Calu3 (cell line): ENCODE data around the gene BAG1. TPM values are rescaled to one million over a fixed set of nuclear protein-coding genes. Genes with fewer than 3 reads are reported as not detected.

Experiments
- BruUV-seq: library from RNA; stranded (reverse); fragments of 400-500 nt; replicated peaks from 2 replicates; lab custom pipeline; 2021; lab: Mats Ljungman, UMichigan
- CTCF ChIA-PET: fragments of 300-600 bp; sonication (Branson Sonifier 250); formaldehyde crosslinking; loops from one replicate; lab custom pipeline; 2022; ENCODE audit warnings: antibody characterized with exemption; lab: Charles Lee
- DNase-seq: peaks from one replicate; pipeline ENCODE4 v3.0.0; 2022
- H3K27ac Mint-ChIP-seq: one replicate; pipeline ENCODE4 v1.8.0; 2022; ENCODE audit warnings: mixed read lengths; ENCODE audit not compliant: unreplicated experiment
- H3K27me3 Mint-ChIP-seq: one replicate; pipeline ENCODE4 v1.8.0; 2022; ENCODE audit warnings: mixed read lengths; ENCODE audit not compliant: unreplicated experiment
- H3K36me3 Mint-ChIP-seq: one replicate; pipeline ENCODE4 v1.8.0; 2022; ENCODE audit warnings: mild to moderate bottlenecking, moderate library complexity, mixed read lengths; ENCODE audit not compliant: insufficient read depth, unreplicated experiment
- H3K4me1 Mint-ChIP-seq: one replicate; pipeline ENCODE4 v1.8.0; 2022; ENCODE audit warnings: mild to moderate bottlenecking, low read depth, mixed read lengths; ENCODE audit not compliant: unreplicated experiment
- H3K4me3 Mint-ChIP-seq: one replicate; pipeline ENCODE4 v1.8.0; 2022; ENCODE audit warnings: mild to moderate bottlenecking, low read depth, moderate library complexity, mixed read lengths; ENCODE audit not compliant: unreplicated experiment
- H3K9me3 Mint-ChIP-seq: one replicate; pipeline ENCODE4 v1.8.0; 2022; ENCODE audit warnings: low read depth, mixed read lengths; ENCODE audit not compliant: unreplicated experiment
- intact Hi-C: fragments of 100-400 bp; cut with micrococcal nuclease; formaldehyde crosslinking; loops from one replicate; pipeline ENCODE4 v1.10.0; 2022; ENCODE audit not compliant: unreplicated experiment
- total RNA-seq: library from RNA; stranded (reverse); gene quantifications from 2 replicates; pipeline ENCODE4 v1.2.3, GENCODE V29; 2022
- TF ChIP-seq, protein P1 (sequence below): fragments of 200-600 bp; IDR thresholded peaks from one replicate; pipeline ENCODE4 v1.8.0; 2022; ENCODE audit warnings: antibody characterized with exemption; ENCODE audit not compliant: unreplicated experiment

The BAG1 gene
- total RNA-seq, 1 experiment from 2014 or later: 35.2 TPM

DNA sequence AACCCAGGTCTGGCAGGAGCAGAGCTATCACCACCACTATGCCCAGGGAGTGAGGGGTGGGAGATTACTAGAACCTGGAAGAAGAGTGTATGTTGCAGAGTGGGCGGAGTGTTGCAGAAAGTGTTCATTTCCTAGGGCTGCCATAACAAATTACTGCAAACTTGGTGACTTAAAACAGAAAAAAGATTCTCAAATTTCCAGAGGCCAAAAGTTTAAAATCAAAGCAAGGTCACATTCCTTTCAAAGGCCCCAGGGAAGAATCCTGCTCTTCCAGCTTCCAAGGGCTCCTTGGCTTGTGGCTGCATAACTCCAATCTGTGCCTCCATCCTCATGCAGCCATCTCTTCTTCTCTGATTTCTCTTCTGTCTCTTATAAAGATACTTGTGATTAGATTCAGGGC, 55.1 kb downstream of the BAG1 start:
- BruUV-seq: no TSS peak
- no peak for DNase-seq
- H3K27me3 Mint-ChIP-seq: peaks cover 12% of the 10 kb centered on the region
- intact Hi-C loops: no loop called here
- H3K9me3 Mint-ChIP-seq: no peaks in the 10 kb centered on the region
- H3K36me3 Mint-ChIP-seq: peaks cover 5% of the 10 kb centered on the region
- CTCF ChIA-PET: interaction anchor here (0.7 kb wide), 1 partner anchor 14 kb away, joined by 4 read pairs; no protein-coding TSS in a partner anchor
- H3K4me1 Mint-ChIP-seq: peaks cover 26% of the 10 kb centered on the region
- no peak overlapping the region for H3K27ac Mint-ChIP-seq
- no peak overlapping the region for H3K4me3 Mint-ChIP-seq
- TF ChIP-seq, protein P1, sequence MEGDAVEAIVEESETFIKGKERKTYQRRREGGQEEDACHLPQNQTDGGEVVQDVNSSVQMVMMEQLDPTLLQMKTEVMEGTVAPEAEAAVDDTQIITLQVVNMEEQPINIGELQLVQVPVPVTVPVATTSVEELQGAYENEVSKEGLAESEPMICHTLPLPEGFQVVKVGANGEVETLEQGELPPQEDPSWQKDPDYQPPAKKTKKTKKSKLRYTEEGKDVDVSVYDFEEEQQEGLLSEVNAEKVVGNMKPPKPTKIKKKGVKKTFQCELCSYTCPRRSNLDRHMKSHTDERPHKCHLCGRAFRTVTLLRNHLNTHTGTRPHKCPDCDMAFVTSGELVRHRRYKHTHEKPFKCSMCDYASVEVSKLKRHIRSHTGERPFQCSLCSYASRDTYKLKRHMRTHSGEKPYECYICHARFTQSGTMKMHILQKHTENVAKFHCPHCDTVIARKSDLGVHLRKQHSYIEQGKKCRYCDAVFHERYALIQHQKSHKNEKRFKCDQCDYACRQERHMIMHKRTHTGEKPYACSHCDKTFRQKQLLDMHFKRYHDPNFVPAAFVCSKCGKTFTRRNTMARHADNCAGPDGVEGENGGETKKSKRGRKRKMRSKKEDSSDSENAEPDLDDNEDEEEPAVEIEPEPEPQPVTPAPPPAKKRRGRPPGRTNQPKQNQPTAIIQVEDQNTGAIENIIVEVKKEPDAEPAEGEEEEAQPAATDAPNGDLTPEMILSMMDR: no peak

DNA sequence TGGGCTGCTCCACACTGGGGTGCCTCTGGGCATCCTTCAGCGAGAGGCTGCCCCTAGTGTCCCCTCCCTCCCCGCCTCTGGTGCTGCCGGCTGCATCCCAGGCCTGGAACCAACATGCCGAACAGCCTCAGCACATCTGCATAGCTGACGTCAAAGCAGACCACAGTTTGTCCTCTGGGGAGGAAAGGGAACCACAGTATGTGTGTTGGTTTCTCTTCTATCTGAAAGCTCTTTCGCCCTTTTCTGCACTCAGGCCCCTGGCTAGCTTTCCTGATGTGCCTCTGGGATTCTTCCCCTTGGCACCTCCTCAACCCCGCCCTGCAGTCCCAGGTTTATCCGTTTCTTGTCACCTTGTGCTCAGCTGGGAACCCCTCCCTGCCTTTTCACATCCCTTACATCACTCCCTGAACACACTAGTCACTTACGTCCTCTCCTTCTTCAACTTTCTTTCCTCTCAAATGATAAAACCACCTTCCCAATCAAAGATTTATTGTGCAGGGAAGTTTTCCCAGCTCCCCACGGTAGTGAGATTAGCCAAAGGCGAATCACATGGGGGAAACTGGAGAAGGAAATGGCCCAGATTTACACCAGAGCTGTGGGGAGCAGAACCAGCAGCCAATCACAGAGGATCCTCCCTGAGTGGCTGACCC, 61.8 kb downstream of the BAG1 start:
- intact Hi-C loops: no loop called here
- H3K9me3 Mint-ChIP-seq: no peaks in the 10 kb centered on the region
- H3K4me1 Mint-ChIP-seq: no peaks in the 10 kb centered on the region
- DNase-seq: no peak
- H3K27ac Mint-ChIP-seq: no peak overlapping the region
- H3K27me3 Mint-ChIP-seq: peaks cover 52% of the 10 kb centered on the region
- BruUV-seq: no TSS peak
- no peaks in the 10 kb centered on the region for H3K36me3 Mint-ChIP-seq
- CTCF ChIA-PET: no interaction called here
- TF ChIP-seq, protein P1: no peak
- no peak overlapping the region for H3K4me3 Mint-ChIP-seq

Other genes with a start within 250 kb of the BAG1 start
- 186 and 194 TPM in 2 replicates for gene DNAJA1, start 239.4 kb downstream of the BAG1 start, total RNA-seq
- 12.3 and 13.4 TPM in 2 replicates for gene SMU1, start 188.0 kb downstream of the BAG1 start, total RNA-seq
- 69.5 and 71.1 TPM in 2 replicates for gene B4GALT1, start 97.4 kb downstream of the BAG1 start, total RNA-seq
- not detected in 2 replicates for gene SPINK4, start 24.5 kb downstream of the BAG1 start, total RNA-seq
- 49.6 and 63.7 TPM in 2 replicates for gene CHMP5, start 341 bp upstream of the BAG1 start, total RNA-seq
- gene NFX1, start 25.8 kb upstream of the BAG1 start, total RNA-seq: 27.3 and 31.1 TPM in 2 replicates
- gene AQP7, start 137.9 kb upstream of the BAG1 start, total RNA-seq: 0.35 and 1.2 TPM in 2 replicates
- gene AQP3, start 182.9 kb upstream of the BAG1 start, total RNA-seq: 4.6 and 10.4 TPM in 2 replicates
- gene NOL6, start 209.2 kb upstream of the BAG1 start, total RNA-seq: 39.3 and 48.7 TPM in 2 replicates